GM19395 (cell line): ENCODE measurements around the gene OBSCN.

Experiments
- ATAC-seq: cut with Tn5 transposase; IDR thresholded peaks from one replicate; pipeline ENCODE4 v1.9.1; 2021; ENCODE audit warnings: mild to moderate bottlenecking, moderate library complexity; ENCODE audit not compliant: unreplicated experiment

OBSCN gene

GRCh38 chr1:228350831-228351781, 143.3 kb downstream of the OBSCN start:
- ATAC-seq = no peak

- no peak for ATAC-seq
These were observed 144.0 kb downstream of the OBSCN start for GRCh38 chr1:228351850-228352249.

GRCh38 chr1:228352677-228353481, 145.0 kb downstream of the OBSCN start:
- ATAC-seq = no peak

GRCh38 chr1:228353601-228354371, 145.9 kb downstream of the OBSCN start:
- ATAC-seq = no peak

GRCh38 chr1:228354390-228355320, 146.8 kb downstream of the OBSCN start:
- no peak for ATAC-seq

- ATAC-seq = no peak
These were observed 149.2 kb downstream of the OBSCN start for GRCh38 chr1:228356897-228357680.

- ATAC-seq = no peak
These were observed 150.4 kb downstream of the OBSCN start for GRCh38 chr1:228358039-228358763.

- ATAC-seq = no peak
These were observed 151.1 kb downstream of the OBSCN start for GRCh38 chr1:228358764-228359612.

- ATAC-seq = no peak
These were observed 152.0 kb downstream of the OBSCN start for GRCh38 chr1:228359613-228360532.

- no peak for ATAC-seq
These were observed 152.9 kb downstream of the OBSCN start for GRCh38 chr1:228360533-228361313.

- ATAC-seq = no peak
These were observed 153.7 kb downstream of the OBSCN start for GRCh38 chr1:228361314-228362140.

GRCh38 chr1:228362141-228362883, 154.5 kb downstream of the OBSCN start:
- ATAC-seq = no peak

GRCh38 chr1:228362884-228363450, 155.1 kb downstream of the OBSCN start:
- ATAC-seq = no peak

GRCh38 chr1:228363686-228364067, 155.8 kb downstream of the OBSCN start:
- no peak for ATAC-seq
